NCI-H146 (cell line): ENCODE data around the gene EMSY.

Experiments
- DNase-seq: peaks from one replicate; lab custom pipeline; 2025; lab: John Stamatoyannopoulos, UW

Gene EMSY

GRCh38 chr11:76523786-76524436, 79.1 kb downstream of the EMSY start:
- DNase-seq = no peak

- no peak for DNase-seq
Measured at GRCh38 chr11:76524461-76524860, 79.6 kb downstream of the EMSY start.

GRCh38 chr11:76524919-76525318, 80.1 kb downstream of the EMSY start:
- peak; percentile 37 for DNase-seq

GRCh38 chr11:76526878-76527277, 82.1 kb downstream of the EMSY start:
- peak; percentile 11 for DNase-seq

- no peak for DNase-seq
Measured at GRCh38 chr11:76542436-76542835, 97.6 kb downstream of the EMSY start.

GRCh38 chr11:76543006-76543703, 98.3 kb downstream of the EMSY start:
- DNase-seq = no peak

- no peak for DNase-seq
Measured at GRCh38 chr11:76550781-76551180, 106.0 kb downstream of the EMSY start.

- DNase-seq = no peak
Measured at GRCh38 chr11:76551400-76551799, 106.6 kb downstream of the EMSY start.

GRCh38 chr11:76552987-76553386, 108.2 kb downstream of the EMSY start:
- no peak for DNase-seq

GRCh38 chr11:76553554-76554476, 109.0 kb downstream of the EMSY start:
- DNase-seq = no peak

- no peak for DNase-seq
Measured at GRCh38 chr11:76554767-76555166, 109.9 kb downstream of the EMSY start.

GRCh38 chr11:76557466-76557865, 112.6 kb downstream of the EMSY start:
- no peak for DNase-seq

- DNase-seq = no peak
Measured at GRCh38 chr11:76558473-76558872, 113.7 kb downstream of the EMSY start.

- DNase-seq = no peak
Measured at GRCh38 chr11:76558891-76559290, 114.1 kb downstream of the EMSY start.

GRCh38 chr11:76559346-76559745, 114.5 kb downstream of the EMSY start:
- DNase-seq = no peak

- no peak for DNase-seq
Measured at GRCh38 chr11:76560219-76560618, 115.4 kb downstream of the EMSY start.

- DNase-seq = no peak
Measured at GRCh38 chr11:76561245-76561644, 116.4 kb downstream of the EMSY start.

- DNase-seq = no peak
Measured at GRCh38 chr11:76562541-76562940, 117.7 kb downstream of the EMSY start.

- DNase-seq = no peak
Measured at GRCh38 chr11:76564364-76564763, 119.5 kb downstream of the EMSY start.

GRCh38 chr11:76566811-76567210, 122.0 kb downstream of the EMSY start:
- no peak for DNase-seq

GRCh38 chr11:76567261-76567660, 122.4 kb downstream of the EMSY start:
- no peak for DNase-seq

GRCh38 chr11:76568139-76568538, 123.3 kb downstream of the EMSY start:
- no peak for DNase-seq

- no peak for DNase-seq
Measured at GRCh38 chr11:76568621-76569020, 123.8 kb downstream of the EMSY start.
